ENCODE results near the gene RING1. TPM values are rescaled to one million over a fixed set of nuclear protein-coding genes. Genes with fewer than 3 reads are reported as not detected.

Gene RING1
- total RNA-seq, 4 donors from 2014 or later, result 10.9 to 20.6 (median 13.9) TPM

DNA sequence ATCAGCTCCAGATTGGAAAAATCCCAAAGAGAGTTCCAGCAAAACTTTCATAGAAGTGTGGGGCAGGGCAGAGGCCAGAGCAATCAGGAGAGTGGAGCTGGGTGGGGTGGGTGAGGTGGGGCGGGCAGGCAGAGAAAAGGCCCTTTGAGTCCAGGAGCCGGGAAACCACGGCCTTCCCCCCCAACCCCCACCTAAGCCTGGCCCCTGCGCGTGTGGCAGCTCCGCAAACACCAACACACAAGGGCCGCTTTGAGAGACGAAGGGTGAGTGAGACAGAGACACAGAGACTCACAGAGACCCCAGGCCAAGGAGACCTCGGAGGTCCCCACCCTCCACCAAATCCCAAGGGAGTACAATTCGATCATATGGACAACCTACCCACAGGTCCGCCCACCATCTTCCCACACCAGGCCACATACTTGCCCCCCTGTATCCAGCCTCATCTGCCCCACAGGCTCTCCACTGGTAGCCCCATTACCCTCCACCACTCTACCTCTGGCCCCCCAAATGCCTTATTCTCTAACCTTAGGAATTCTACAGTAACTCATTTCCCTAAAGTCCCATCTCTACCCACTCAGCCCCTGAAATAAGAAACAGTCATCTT is 17.7 kb upstream of the RING1 start:
- H3K9me3 ChIP-seq, result no peaks in the 10 kb centered on the region
- WGBS, 2 donors, result 79 to 84% methylated on average over 9 of the region's 11 CpGs
- H3K36me3 ChIP-seq, result peaks cover 3 to 20% (median 15%) of the 10 kb centered on the region in 3 donors
- TF ChIP-seq, protein P1, sequence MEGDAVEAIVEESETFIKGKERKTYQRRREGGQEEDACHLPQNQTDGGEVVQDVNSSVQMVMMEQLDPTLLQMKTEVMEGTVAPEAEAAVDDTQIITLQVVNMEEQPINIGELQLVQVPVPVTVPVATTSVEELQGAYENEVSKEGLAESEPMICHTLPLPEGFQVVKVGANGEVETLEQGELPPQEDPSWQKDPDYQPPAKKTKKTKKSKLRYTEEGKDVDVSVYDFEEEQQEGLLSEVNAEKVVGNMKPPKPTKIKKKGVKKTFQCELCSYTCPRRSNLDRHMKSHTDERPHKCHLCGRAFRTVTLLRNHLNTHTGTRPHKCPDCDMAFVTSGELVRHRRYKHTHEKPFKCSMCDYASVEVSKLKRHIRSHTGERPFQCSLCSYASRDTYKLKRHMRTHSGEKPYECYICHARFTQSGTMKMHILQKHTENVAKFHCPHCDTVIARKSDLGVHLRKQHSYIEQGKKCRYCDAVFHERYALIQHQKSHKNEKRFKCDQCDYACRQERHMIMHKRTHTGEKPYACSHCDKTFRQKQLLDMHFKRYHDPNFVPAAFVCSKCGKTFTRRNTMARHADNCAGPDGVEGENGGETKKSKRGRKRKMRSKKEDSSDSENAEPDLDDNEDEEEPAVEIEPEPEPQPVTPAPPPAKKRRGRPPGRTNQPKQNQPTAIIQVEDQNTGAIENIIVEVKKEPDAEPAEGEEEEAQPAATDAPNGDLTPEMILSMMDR (IDR thresholded peaks at IDR 0.05), result no peak
- no peak for TF ChIP-seq POLR2A (IDR thresholded peaks at IDR 0.05)
- H3K4me3 ChIP-seq, result no peak overlapping the region
- peaks cover 13 to 20% (median 13%) of the 10 kb centered on the region in 3 donors for H3K4me1 ChIP-seq
- H3K27me3 ChIP-seq, result peaks cover 0 to 59% (median 6%) of the 10 kb centered on the region in 4 donors
- no peak for DNase-seq
- intact Hi-C loops (cut with DNase I), result no loop called here
- no peak overlapping the region for H3K27ac ChIP-seq

DNA sequence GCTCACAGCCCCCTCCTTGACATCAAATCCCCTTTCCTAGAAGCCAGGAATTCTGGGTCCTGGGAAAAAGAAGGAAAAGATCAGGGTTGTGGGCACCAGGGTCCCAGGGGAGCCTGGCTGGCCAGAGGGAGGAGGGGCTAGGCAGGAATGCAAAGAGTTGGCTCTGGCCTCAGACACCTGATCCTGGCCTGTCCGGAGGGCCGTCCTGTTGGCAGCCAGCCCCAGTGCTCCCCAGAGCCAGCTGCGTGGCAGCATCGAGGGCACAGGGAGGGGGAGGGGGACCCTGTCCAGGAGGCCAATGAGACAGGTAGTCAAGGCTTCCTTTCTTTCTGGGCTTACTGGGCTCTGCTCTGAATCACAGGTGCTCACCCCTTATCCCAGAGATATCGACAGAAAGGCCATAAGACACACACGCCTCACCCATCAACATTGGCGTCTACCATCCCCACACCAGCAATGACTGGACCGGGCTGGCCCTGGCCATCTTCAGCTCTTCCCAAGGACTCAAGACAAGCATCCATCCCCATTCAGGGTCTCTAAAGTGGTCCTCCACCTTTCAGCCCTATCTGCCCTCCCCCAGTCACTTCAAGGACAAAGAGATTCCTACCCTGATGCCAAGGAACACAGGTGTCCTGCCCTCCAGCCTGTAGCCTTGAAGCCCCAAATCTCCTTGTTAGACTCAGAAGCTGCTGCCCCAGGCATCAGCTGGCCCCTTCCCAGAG is 16.8 kb upstream of the RING1 start:
- Histone ChIP-seq H3K4me1 (peaks cover 13 to 20% (median 13%) of the 10 kb centered on the region in 3 donors), H3K36me3 (peaks cover 6 to 30% (median 23%) of the 10 kb centered on the region in 3 donors), H3K4me3 (no peak overlapping the region), H3K27me3 (peaks cover 0 to 50% (median 6%) of the 10 kb centered on the region in 4 donors), H3K27ac (no peak overlapping the region), H3K9me3 (no peaks in the 10 kb centered on the region)
- TF ChIP-seq POLR2A (IDR thresholded peaks at IDR 0.05), result no peak
- TF ChIP-seq, protein P1 (IDR thresholded peaks at IDR 0.05), result no peak
- WGBS, 2 donors, result 66 to 68% methylated on average over 4 to 5 of the region's 8 CpGs
- no peak for DNase-seq
- intact Hi-C loops (cut with DNase I), result no loop called here

DNA sequence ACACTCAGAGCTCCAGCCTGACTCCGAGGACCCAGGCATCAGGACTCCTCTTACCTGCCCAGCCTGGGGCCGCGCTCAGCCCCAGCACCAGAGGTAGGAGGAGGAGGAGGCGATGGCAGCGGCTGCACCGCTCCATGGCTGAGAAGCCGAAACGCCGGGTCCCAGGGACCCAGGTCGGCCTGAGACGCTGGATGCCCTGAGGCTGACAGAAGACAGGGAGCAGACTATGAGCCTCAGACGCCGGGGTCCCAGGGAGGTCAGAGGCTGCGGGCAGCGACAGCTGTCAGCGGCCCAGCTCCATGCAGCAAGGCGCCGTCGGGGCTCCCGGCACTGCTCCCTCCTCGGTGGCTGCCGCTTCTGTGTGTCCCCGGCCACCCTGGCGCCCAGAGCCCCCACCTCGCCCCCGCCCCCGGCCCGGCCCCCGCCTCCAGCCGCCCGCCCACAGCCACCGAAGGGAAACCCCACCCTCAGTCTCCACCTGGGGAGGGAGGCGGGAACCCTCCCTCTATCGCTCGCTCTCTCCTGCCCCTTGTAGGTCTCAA is 16.1 kb upstream of the RING1 start, which contains the start of gene COL11A2:
Gene COL11A2 (minus strand): TSS at position 363 of the 542 bp plus-strand sequence. CDS start 227 bp downstream, at position 136.
- WGBS, 2 donors, result 0 to 3% methylated on average over 3 to 12 of the region's 35 CpGs
- Histone ChIP-seq H3K4me1 (peaks cover 13 to 22% (median 13%) of the 10 kb centered on the region in 3 donors), H3K36me3 (peaks cover 6 to 36% (median 30%) of the 10 kb centered on the region in 3 donors), H3K9me3 (no peaks in the 10 kb centered on the region), H3K27ac (peak within 1 kb of the TSS in 3 of 4 donors; percentile 28 to 64 (median 52)), H3K27me3 (peaks cover 0 to 45% (median 6%) of the 10 kb centered on the region in 4 donors), H3K4me3 (peak within 1 kb of the TSS; percentile 2 to 60 (median 44))
- intact Hi-C loops (cut with DNase I), result no loop called here
- no peak for TF ChIP-seq POLR2A (IDR thresholded peaks at IDR 0.05)
- TF ChIP-seq, protein P1 (IDR thresholded peaks at IDR 0.05), result no peak
- no peak for DNase-seq

DNA sequence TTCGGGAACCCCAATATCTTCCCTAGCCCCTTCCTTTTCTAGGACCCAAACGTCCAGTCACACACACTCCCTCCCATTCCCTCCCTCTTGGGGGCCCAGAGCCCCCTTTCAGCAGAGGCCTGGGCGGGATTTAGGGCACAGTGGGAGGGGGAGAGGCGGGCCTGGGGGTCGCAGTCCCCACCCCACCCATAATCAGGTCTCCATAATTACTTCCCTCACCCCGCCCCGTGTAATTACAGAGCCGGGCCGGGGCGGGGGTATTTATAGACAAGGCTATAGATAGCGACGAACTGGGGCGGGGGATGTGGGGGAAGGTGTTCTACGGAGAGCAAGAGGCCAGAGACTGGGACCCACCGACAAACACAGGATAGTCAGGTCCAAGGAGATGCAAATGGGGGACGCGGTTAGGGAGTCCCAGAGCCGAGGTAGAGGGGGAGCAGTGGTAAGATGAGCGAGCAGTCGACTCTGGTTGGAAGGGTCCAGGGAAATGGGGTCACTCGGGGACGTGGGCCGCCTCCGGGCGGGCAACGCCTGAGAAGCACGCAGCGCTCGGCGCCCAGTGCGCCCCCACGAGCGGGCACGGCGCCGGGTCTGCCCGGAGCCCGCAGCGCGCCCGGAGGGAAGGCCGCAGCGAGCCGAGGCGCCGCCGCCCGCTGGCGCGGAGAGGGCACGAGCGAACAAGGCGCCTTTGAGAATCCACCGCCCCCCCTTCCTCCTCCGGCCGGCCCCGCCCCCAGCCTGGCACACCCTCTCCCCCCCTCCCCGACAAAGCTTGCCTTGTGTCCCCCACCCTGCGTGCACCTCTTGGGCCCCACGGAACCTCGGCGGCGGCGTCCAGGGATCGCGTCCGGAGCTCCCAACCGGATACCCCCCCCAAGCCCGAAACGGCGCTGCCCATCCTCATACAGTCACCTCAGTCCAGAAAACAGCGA is 15.4 kb upstream of the RING1 start:
- Histone ChIP-seq H3K27ac (peak overlapping the region in 3 of 4 donors; percentile 28 to 64 (median 52)), H3K36me3 (peaks cover 6 to 42% (median 32%) of the 10 kb centered on the region in 3 donors), H3K4me1 (peaks cover 14 to 30% (median 17%) of the 10 kb centered on the region in 3 donors), H3K4me3 (peak overlapping the region; percentile 2 to 60 (median 44)), H3K27me3 (peaks cover 0 to 45% (median 6%) of the 10 kb centered on the region in 4 donors), H3K9me3 (no peaks in the 10 kb centered on the region)
- TF ChIP-seq POLR2A (IDR thresholded peaks at IDR 0.05), result no peak
- TF ChIP-seq, protein P1 (IDR thresholded peaks at IDR 0.05), result no peak
- 2 to 4% methylated on average over 12 to 15 of the region's 72 CpGs for WGBS, 2 donors
- intact Hi-C loops (cut with DNase I), result no loop called here
- no peak for DNase-seq
